Caki2 (cell line): ENCODE results near the gene PGAP2. TPM values are rescaled to one million over a fixed set of nuclear protein-coding genes. Genes with fewer than 3 reads are reported as not detected.

Experiments used
- DNase-seq: peaks from one replicate; pipeline ENCODE4 v3.0.0-alpha.2; 2015; ENCODE audit warnings: low read depth
- in situ Hi-C: cut with HindIII; loops from 2 replicates; pipeline ENCODE4 v1.10.0; 2016; ENCODE audit warnings: low sequenced_read_pairs, low pct_unique_long_range_greater_than_20kb, mixed read lengths
- total RNA-seq: library from RNA; depleted of rRNA; stranded (reverse); fragments of >200 nt; shearing (Covaris generic); gene quantifications from 2 replicates; pipeline ENCODE4 v1.2.3, GENCODE V29; 2014; ENCODE audit warnings: low replicate concordance; rRNA removed

The PGAP2 gene
- total RNA-seq, 1 experiment from 2014 or later: 26.6 TPM

DNA sequence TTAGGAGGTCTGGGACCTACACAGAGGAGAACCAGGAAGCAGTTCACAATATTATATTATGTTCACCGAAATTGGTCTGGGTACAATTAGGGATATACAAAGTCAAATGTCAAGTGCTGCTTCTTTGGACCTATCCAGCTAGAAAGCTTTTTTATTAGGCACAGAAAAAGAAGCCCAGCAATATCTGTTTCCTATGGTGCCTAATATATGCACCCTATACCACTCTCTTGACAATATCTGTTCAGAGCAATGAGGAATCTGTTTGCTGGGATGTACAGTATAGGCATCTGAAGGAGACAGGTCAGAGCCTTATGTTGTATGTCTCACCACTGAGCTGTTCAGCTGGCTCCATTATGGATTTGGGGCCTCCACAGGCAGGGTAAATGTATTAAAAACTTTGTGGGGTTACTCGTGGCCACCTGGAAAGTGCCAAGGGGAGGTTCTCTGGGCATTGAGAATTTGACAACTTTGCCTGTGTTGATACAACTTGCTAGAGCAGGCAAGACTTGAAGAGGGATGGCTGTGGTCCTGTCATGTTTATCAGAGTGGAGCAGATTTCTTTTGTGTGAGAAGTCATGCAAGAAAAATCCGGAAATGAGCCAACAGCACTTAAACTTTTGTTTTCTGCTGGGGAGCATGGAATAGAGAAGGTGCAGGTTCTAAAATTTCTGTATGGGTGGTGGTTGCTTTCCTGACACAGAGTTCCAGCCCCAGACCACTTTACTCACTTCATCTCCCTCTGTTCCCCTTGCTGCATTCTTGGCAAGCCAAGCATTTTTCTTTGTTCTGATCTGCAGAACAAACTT, 57.2 kb downstream of the PGAP2 start:
- in situ Hi-C loops: no loop called here
- DNase-seq: peak; percentile 35

DNA sequence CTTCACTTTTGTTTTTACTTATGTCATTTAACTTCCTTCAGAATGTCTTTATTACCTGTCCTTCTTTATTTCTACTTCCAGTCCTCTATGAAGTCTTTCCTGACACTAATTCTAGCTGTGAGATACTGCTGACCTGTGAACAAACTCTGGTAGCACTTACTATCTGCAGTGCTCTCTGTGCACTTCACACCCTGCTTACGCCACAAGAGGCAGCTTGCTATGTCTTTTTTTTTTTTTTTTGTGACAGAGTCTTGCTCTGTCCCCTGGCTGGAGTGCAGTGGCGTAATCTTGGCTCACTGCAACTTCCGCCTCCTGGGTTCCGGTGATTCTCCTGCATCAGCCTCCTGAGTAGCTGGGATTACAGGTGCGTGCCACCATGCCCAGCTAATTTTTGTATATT, 57.8 kb downstream of the PGAP2 start:
- in situ Hi-C loops: no loop called here
- no peak for DNase-seq

DNA sequence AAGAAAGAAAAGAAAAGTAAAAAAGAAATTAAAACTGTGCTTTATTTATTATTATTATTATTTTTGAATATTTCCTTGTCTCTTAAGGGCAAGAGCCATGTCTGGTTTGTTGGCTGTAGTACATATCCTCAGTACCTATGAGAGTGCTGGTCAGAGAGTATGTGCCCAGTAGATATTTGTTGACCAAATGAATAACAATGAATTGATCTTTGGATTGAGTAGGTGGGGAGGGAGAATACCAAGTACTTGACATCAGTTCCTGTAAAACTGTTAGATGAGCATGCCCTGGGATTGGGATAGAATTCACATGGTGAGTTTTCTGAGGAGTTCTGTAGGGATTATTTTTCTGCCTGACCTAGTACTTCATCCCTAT, 58.5 kb downstream of the PGAP2 start:
- no peak for DNase-seq
- in situ Hi-C loops: no loop called here

DNA sequence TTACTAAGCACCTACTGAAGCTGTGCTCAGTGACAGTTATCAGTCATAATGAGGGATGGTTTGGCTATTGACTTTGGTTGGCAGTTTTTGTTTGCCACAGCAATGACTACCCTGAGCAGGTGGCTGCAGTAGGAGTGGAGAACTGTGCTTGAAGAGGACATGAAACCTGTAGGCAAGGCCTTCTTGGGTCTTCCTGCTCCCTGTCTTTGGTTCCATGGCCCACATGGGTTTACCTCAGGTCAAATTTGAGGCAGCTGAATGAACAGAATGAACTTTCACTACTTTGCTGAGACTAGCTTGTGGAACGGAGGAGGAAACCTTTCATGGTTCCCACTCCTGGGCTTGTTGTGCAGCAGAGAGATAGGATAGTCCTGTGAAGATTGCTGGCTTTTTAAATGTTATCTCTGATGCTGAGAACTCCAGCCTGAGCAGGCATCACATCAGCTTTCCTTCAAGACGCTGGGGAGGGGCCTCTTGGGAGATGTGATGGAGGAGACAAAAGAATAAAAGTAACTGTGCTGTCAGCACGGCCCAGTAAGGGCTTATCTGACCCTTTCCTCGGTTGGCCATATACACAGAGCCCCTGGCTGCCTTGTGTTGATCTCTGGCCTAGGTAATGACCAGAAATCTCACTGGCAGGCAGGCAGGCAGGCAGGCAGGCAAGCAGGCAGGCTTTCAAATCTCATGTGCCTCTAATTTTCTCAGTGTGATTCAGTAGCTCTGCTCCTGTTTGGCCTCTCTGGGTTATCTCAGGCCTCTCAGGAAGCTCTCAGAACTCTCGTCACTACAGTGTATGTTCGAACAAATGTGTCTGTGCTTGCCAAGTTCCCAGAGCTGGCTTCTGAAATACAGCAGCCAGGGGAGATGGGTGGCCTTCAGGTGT, 59.1 kb downstream of the PGAP2 start:
- no peak for DNase-seq
- in situ Hi-C loops: no loop called here

- in situ Hi-C loops: no loop called here
- DNase-seq: no peak
Observed at GRCh38 chr11:3873712-3874349, 65.5 kb downstream of the PGAP2 start.

Other genes starting within 250 kb of the PGAP2 start
- gene ART5, start 166.6 kb upstream of the PGAP2 start, total RNA-seq: 3.5 and 4.9 TPM in 2 replicates
- not detected in 2 replicates for gene ART1, start 163.4 kb upstream of the PGAP2 start, total RNA-seq
- gene CHRNA10, start 137.2 kb upstream of the PGAP2 start, total RNA-seq: not detected in 2 replicates
- gene NUP98, start 11.0 kb upstream of the PGAP2 start, total RNA-seq: 79.6 and 89.6 TPM in 2 replicates
- 7.1 and 9.3 TPM in 2 replicates for gene RHOG, start 32.4 kb downstream of the PGAP2 start, total RNA-seq
- gene STIM1, start 47.1 kb downstream of the PGAP2 start, total RNA-seq: 36.1 and 45.5 TPM in 2 replicates